Embryonic facial prominence (tissue), 1 donor: ENCODE measurements around the gene AXDND1.
A peak's percentile ranks its signal among the peaks of the same experiment; 100 is the strongest.
"Not testable (repeated sequence)": the region's sequence is repeated elsewhere in the genome, so short reads cannot be mapped to it uniquely, and the experiment has no call there.

Source experiments
- DNase-seq: peaks from one replicate; pipeline ENCODE4 v3.0.0-alpha.2; 2016; ENCODE audit errors: extremely low spot score

The AXDND1 gene

GRCh38 chr1:179365342-179366092 is at the start of gene AXDND1:
TSS of gene AXDND1 (plus strand) at chr1:179365971. CDS start at chr1:179366510, 539 bp downstream.
- DNase-seq, result peak; percentile 74

- DNase-seq, result no peak
Measured at GRCh38 chr1:179318491-179318890, 47.3 kb upstream of the AXDND1 start.

GRCh38 chr1:179321533-179322216 is 44.1 kb upstream of the AXDND1 start:
- DNase-seq, result no peak

GRCh38 chr1:179322557-179322956 is 43.2 kb upstream of the AXDND1 start:
- no peak for DNase-seq

GRCh38 chr1:179323436-179323835 is 42.3 kb upstream of the AXDND1 start:
- DNase-seq, result no peak

GRCh38 chr1:179325836-179326235 is 39.9 kb upstream of the AXDND1 start:
- DNase-seq, result no peak

GRCh38 chr1:179326746-179327145 is 39.0 kb upstream of the AXDND1 start:
- no peak for DNase-seq

GRCh38 chr1:179327196-179327595 is 38.6 kb upstream of the AXDND1 start:
- no peak for DNase-seq

GRCh38 chr1:179327679-179328078 is 38.1 kb upstream of the AXDND1 start:
- no peak for DNase-seq

- DNase-seq, result no peak
Measured at GRCh38 chr1:179329862-179330261, 35.9 kb upstream of the AXDND1 start.

- DNase-seq, result no peak
Measured at GRCh38 chr1:179334440-179334839, 31.3 kb upstream of the AXDND1 start.

GRCh38 chr1:179337288-179337687 is 28.5 kb upstream of the AXDND1 start:
- DNase-seq, result no peak

- no peak for DNase-seq
Measured at GRCh38 chr1:179337942-179338560, 27.7 kb upstream of the AXDND1 start.

- no peak for DNase-seq
Measured at GRCh38 chr1:179340918-179341317, 24.9 kb upstream of the AXDND1 start.

GRCh38 chr1:179341943-179342547 is 23.7 kb upstream of the AXDND1 start:
- no peak for DNase-seq

GRCh38 chr1:179342740-179343404 is 22.9 kb upstream of the AXDND1 start:
- no peak for DNase-seq

GRCh38 chr1:179351281-179351680 is 14.5 kb upstream of the AXDND1 start:
- no peak for DNase-seq

GRCh38 chr1:179352236-179352635 is 13.5 kb upstream of the AXDND1 start:
- DNase-seq, result no peak

- no peak for DNase-seq
Measured at GRCh38 chr1:179353546-179353945, 12.2 kb upstream of the AXDND1 start.

- DNase-seq, result not testable (repeated sequence)
Measured at GRCh38 chr1:179361631-179362030, 4.1 kb upstream of the AXDND1 start.

- peak; percentile 15 for DNase-seq
Measured at GRCh38 chr1:179366093-179366800, 476 bp downstream of the AXDND1 start.
